ENCODE measurements around the gene TADA3.

Gene TADA3

GRCh38 chr3:9818666-9819335 is 26.5 kb upstream of the TADA3 start:
- H3K27ac Mint-ChIP-seq = no peak overlapping the region
- H3K36me3 Mint-ChIP-seq (ENCODE audit: low read depth) = peaks cover 62% of the 10 kb centered on the region
- H3K4me3 Mint-ChIP-seq = no peak overlapping the region
- no peaks in the 10 kb centered on the region for H3K27me3 Mint-ChIP-seq
- H3K9me3 Mint-ChIP-seq = no peaks in the 10 kb centered on the region
- H3K4me1 Mint-ChIP-seq (ENCODE audit: low read depth) = no peaks in the 10 kb centered on the region
- intact Hi-C loops (cut with micrococcal nuclease) = no loop called here

GRCh38 chr3:9817436-9817835 is 25.2 kb upstream of the TADA3 start:
- Mint-ChIP-seq H3K4me3 (no peak overlapping the region), H3K27me3 (no peaks in the 10 kb centered on the region), H3K27ac (no peak overlapping the region), H3K4me1 (ENCODE audit: low read depth) (no peaks in the 10 kb centered on the region), H3K9me3 (no peaks in the 10 kb centered on the region), H3K36me3 (ENCODE audit: low read depth) (peaks cover 73% of the 10 kb centered on the region)
- intact Hi-C loops (cut with micrococcal nuclease) = no loop called here

DNA sequence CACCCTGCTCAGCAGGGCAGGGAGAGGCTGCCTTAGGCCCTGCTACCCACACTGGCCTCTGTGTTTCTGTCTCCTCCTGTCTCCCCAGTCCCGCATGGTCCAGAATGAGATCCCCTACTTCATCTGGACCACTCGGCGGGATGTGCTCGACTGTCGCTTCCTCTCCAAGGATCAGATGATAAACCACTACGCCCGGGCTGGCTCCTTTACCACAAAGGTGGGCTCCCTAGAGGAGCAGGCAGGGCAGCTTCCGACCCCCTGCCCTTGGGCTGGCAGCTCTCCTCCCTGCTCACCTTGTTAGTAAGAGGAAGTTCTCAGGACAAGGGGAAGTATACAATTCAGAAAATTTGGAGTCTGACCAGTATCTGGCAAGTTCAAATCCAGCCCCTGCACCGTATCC is 23.7 kb upstream of the TADA3 start:
- Mint-ChIP-seq H3K27me3 (no peaks in the 10 kb centered on the region), H3K36me3 (ENCODE audit: low read depth) (peaks cover 78% of the 10 kb centered on the region), H3K27ac (no peak overlapping the region), H3K4me3 (no peak overlapping the region), H3K4me1 (ENCODE audit: low read depth) (peaks cover 8% of the 10 kb centered on the region), H3K9me3 (no peaks in the 10 kb centered on the region)
- intact Hi-C loops (cut with micrococcal nuclease) = no loop called here

DNA sequence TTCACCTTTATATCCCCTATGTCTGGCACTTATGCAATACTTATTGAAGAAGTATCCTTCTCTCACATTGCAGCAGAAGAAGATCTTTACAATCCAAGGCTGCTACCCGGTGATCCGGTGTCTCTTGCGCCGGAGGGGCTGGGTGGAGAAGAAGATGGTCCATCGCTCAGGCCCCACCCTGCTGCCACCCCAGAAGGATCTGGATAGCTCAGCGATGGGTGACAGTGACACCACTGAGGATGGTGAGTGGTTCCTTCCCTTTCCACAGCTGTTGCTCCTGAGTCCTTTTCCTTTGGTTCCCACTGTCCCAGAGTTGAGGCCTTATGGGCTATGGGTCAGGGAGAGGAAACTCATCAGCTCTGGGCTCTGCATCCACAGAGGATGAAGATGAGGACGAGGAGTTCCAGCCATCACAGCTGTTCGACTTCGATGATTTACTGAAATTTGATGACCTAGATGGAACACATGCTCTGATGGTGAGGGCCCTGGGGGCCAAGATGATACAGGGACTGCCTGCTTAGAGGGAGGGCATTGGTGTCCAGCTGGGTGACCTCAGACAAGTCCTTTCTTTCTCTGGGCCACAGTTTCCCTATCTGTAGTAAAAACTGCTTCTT is 20.7 kb upstream of the TADA3 start:
- H3K4me3 Mint-ChIP-seq = no peak overlapping the region
- H3K27ac Mint-ChIP-seq = no peak overlapping the region
- H3K9me3 Mint-ChIP-seq = no peaks in the 10 kb centered on the region
- H3K4me1 Mint-ChIP-seq (ENCODE audit: low read depth) = peaks cover 33% of the 10 kb centered on the region
- no peaks in the 10 kb centered on the region for H3K27me3 Mint-ChIP-seq
- peaks cover 75% of the 10 kb centered on the region for H3K36me3 Mint-ChIP-seq (ENCODE audit: low read depth)
- intact Hi-C loops (cut with micrococcal nuclease) = no loop called here

- no peaks in the 10 kb centered on the region for H3K9me3 Mint-ChIP-seq
- H3K27ac Mint-ChIP-seq = peak overlapping the region; percentile 97
- H3K36me3 Mint-ChIP-seq (ENCODE audit: low read depth) = peaks cover 79% of the 10 kb centered on the region
- intact Hi-C loops (cut with micrococcal nuclease) = no loop called here
- no peaks in the 10 kb centered on the region for H3K27me3 Mint-ChIP-seq
- peak overlapping the region; percentile 91 for H3K4me3 Mint-ChIP-seq
- peaks cover 52% of the 10 kb centered on the region for H3K4me1 Mint-ChIP-seq (ENCODE audit: low read depth)
These were observed 18.6 kb upstream of the TADA3 start for GRCh38 chr3:9810846-9811245.

DNA sequence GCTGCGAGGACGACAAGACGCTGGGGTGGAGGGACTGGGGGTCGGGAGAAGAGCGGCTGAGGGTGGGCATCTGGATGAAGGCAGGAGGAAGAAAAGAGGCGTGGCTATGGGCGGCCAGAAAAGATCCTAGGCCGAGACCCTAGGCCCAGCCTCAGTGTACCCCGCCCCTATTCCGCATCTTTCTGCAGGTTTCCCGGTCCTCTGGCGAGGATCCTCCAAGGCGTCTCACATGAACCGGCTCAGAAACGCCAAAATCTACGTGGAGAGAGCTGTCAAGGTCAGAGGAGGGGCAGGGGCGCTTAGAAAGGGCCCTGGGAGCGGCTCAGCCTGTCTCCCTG is 18.1 kb upstream of the TADA3 start:
- H3K4me3 Mint-ChIP-seq = peak overlapping the region; percentile 91
- H3K4me1 Mint-ChIP-seq (ENCODE audit: low read depth) = peaks cover 56% of the 10 kb centered on the region
- H3K27ac Mint-ChIP-seq = peak overlapping the region; percentile 97
- H3K36me3 Mint-ChIP-seq (ENCODE audit: low read depth) = peaks cover 82% of the 10 kb centered on the region
- H3K9me3 Mint-ChIP-seq = no peaks in the 10 kb centered on the region
- intact Hi-C loops (cut with micrococcal nuclease) = no loop called here
- H3K27me3 Mint-ChIP-seq = no peaks in the 10 kb centered on the region

GRCh38 chr3:9809615-9810432 is 17.6 kb upstream of the TADA3 start, which contains the start of gene TTLL3:
TSS of gene TTLL3 (plus strand) at chr3:9810262. CDS start at chr3:9810662, 400 bp downstream.
- no peaks in the 10 kb centered on the region for H3K27me3 Mint-ChIP-seq
- no peaks in the 10 kb centered on the region for H3K9me3 Mint-ChIP-seq
- intact Hi-C loops (cut with micrococcal nuclease) = loop anchor here (2.0 kb wide), 1 partner anchor 15 kb away; no protein-coding TSS in a partner anchor
- peak within 1 kb of the TSS; percentile 97 for H3K27ac Mint-ChIP-seq
- peaks cover 56% of the 10 kb centered on the region for H3K4me1 Mint-ChIP-seq (ENCODE audit: low read depth)
- peak within 1 kb of the TSS; percentile 91 for H3K4me3 Mint-ChIP-seq
- peaks cover 83% of the 10 kb centered on the region for H3K36me3 Mint-ChIP-seq (ENCODE audit: low read depth)

- Mint-ChIP-seq H3K36me3 (ENCODE audit: low read depth) (peaks cover 84% of the 10 kb centered on the region), H3K4me1 (ENCODE audit: low read depth) (peaks cover 61% of the 10 kb centered on the region), H3K4me3 (peak overlapping the region; percentile 91), H3K27me3 (no peaks in the 10 kb centered on the region), H3K9me3 (no peaks in the 10 kb centered on the region), H3K27ac (peak overlapping the region; percentile 97)
- intact Hi-C loops (cut with micrococcal nuclease) = loop anchor here (2.0 kb wide), 1 partner anchor 14 kb away; no protein-coding TSS in a partner anchor
These were observed 17.0 kb upstream of the TADA3 start for GRCh38 chr3:9809239-9809614.

GRCh38 chr3:9808345-9809037 is 16.2 kb upstream of the TADA3 start:
- Mint-ChIP-seq H3K4me3 (no peak overlapping the region), H3K27ac (peak overlapping the region; percentile 97), H3K27me3 (no peaks in the 10 kb centered on the region), H3K9me3 (no peaks in the 10 kb centered on the region), H3K4me1 (ENCODE audit: low read depth) (peaks cover 69% of the 10 kb centered on the region), H3K36me3 (ENCODE audit: low read depth) (peaks cover 86% of the 10 kb centered on the region)
- intact Hi-C loops (cut with micrococcal nuclease) = loop anchor here (2.0 kb wide), 1 partner anchor 14 kb away; no protein-coding TSS in a partner anchor

GRCh38 chr3:9807981-9808344 is 15.7 kb upstream of the TADA3 start:
- Mint-ChIP-seq H3K36me3 (ENCODE audit: low read depth) (peaks cover 86% of the 10 kb centered on the region), H3K27me3 (no peaks in the 10 kb centered on the region), H3K4me1 (ENCODE audit: low read depth) (peaks cover 74% of the 10 kb centered on the region), H3K9me3 (no peaks in the 10 kb centered on the region), H3K27ac (peak overlapping the region; percentile 97), H3K4me3 (no peak overlapping the region)
- intact Hi-C loops (cut with micrococcal nuclease) = loop anchor here (2.0 kb wide), 1 partner anchor 13 kb away; no protein-coding TSS in a partner anchor

DNA sequence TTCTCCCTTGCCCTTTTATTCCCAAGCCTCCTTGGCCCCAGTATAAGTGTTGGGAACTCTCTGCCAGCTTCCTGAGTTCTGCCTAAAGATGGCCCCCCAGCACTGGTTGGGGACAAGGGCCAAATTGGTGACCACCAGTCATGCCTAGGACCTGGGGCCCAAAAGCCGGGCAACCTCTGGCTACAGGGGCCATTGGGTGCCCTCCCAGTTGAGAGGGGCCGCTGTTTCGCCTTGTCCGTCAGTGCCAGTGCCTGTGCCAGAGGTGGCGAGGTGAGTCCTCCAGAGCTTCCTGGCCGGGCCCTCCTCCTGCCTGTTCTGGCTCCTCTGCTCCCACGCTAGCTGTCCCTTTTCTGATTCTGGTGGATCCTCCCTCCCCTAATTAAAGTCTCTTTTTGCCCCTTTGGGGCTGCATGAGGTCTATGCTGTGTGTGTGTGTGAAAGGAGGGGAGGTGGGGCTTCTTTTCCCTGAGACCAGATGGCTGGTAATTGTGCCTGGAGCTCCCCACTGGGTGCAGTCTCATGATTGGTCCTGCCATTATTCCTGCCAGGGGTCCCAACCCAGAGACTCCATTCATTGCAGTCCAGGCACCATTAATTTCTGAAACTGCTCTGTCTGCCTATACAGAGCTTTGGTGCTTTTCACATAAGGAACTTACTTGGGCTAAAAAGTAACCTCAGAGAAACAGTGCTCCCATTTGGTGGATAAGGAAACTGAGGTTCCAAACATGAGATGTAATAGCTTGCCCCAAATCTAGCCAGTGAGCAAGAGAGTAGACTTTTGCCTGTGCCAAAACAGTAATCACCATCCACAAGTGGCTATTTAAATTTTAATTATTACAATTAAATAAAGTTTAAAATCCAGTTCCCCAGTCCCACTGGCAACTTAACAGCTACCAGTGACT is 14.7 kb upstream of the TADA3 start:
- H3K27ac Mint-ChIP-seq = peak overlapping the region; percentile 21
- H3K4me1 Mint-ChIP-seq (ENCODE audit: low read depth) = peaks cover 78% of the 10 kb centered on the region
- H3K9me3 Mint-ChIP-seq = no peaks in the 10 kb centered on the region
- intact Hi-C loops (cut with micrococcal nuclease) = no loop called here
- H3K36me3 Mint-ChIP-seq (ENCODE audit: low read depth) = peaks cover 92% of the 10 kb centered on the region
- H3K4me3 Mint-ChIP-seq = no peak overlapping the region
- H3K27me3 Mint-ChIP-seq = no peaks in the 10 kb centered on the region

DNA sequence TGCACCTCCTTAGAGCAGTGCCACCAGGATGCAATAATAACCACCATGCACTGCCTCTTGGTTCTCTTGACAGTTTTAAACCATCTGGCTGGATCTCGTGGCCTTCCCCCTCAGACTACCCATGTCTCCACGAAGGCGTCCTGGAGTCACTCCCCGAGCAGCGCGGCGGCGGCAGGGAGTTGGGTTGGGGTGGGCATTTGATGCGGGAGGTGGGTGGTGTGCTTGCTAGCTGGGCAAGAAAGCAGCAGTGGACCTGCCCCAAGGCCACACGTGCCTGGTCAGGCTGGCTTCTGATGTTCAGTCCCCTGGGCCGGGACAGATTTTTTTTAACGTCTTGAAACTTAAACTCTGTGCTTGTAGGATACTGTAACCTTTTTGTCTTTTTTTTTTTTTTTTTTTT is 13.9 kb upstream of the TADA3 start:
- no peak overlapping the region for H3K27ac Mint-ChIP-seq
- H3K4me1 Mint-ChIP-seq (ENCODE audit: low read depth) = peaks cover 71% of the 10 kb centered on the region
- H3K9me3 Mint-ChIP-seq = no peaks in the 10 kb centered on the region
- no peaks in the 10 kb centered on the region for H3K27me3 Mint-ChIP-seq
- peaks cover 92% of the 10 kb centered on the region for H3K36me3 Mint-ChIP-seq (ENCODE audit: low read depth)
- H3K4me3 Mint-ChIP-seq = no peak overlapping the region
- intact Hi-C loops (cut with micrococcal nuclease) = no loop called here

- H3K27ac Mint-ChIP-seq = no peak overlapping the region
- no peak overlapping the region for H3K4me3 Mint-ChIP-seq
- H3K36me3 Mint-ChIP-seq (ENCODE audit: low read depth) = peaks cover 96% of the 10 kb centered on the region
- no peaks in the 10 kb centered on the region for H3K27me3 Mint-ChIP-seq
- intact Hi-C loops (cut with micrococcal nuclease) = no loop called here
- H3K9me3 Mint-ChIP-seq = no peaks in the 10 kb centered on the region
- peaks cover 60% of the 10 kb centered on the region for H3K4me1 Mint-ChIP-seq (ENCODE audit: low read depth)
These were observed 12.7 kb upstream of the TADA3 start for GRCh38 chr3:9804996-9805395.
